GM18870 (cell line): ENCODE results near the gene SECTM1.
"Not testable (repeated sequence)": the region's sequence is repeated elsewhere in the genome, so short reads cannot be mapped to it uniquely, and the experiment has no call there.

ENCODE experiments used
- ATAC-seq: cut with Tn5 transposase; IDR thresholded peaks from one replicate; pipeline ENCODE4 v1.9.1; 2021; ENCODE audit warnings: moderate library complexity; ENCODE audit not compliant: unreplicated experiment

The SECTM1 gene

DNA sequence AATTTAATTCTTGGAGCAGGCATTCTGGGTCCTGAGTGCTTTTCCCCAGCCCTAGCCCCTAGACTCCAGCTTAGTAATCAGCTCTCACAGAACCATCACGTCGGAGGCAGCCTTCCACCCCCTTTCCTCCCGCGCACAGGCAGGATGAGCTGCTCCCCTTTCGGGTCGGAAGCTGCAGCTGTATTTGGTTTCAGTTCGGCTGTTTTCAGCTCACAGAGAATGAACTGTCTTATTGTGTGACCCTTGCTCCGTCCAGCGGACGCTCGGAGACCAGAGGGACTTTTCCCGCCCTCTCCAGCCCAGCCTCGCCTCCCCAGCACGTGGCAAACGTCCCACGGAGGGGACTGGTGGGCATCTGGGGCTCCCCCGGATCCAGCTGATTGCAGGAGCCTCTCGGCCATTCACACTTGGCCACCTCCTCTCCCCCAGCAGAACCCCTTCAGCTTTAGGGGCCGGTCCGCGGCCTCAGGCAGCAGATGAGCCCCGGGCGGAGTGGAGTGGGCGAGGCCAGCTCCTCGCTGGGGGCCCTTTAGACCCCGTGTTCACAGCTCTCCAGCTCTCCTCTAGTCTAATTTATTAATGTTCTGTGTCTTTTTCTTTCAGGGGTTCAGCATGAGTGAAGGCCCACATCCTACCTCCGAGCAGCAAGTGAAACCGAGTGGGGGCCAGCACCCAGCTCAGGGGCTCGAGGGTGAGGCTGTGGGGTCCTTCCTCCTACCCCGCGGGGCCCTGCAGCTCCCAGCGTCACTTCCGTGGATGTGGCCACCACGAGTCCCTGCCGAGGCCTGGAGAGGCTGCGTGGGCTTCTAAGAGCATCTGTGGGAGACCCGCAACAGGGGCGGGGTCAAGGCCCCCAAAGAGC, 37.1 kb upstream of the SECTM1 start:
- no peak for ATAC-seq

DNA sequence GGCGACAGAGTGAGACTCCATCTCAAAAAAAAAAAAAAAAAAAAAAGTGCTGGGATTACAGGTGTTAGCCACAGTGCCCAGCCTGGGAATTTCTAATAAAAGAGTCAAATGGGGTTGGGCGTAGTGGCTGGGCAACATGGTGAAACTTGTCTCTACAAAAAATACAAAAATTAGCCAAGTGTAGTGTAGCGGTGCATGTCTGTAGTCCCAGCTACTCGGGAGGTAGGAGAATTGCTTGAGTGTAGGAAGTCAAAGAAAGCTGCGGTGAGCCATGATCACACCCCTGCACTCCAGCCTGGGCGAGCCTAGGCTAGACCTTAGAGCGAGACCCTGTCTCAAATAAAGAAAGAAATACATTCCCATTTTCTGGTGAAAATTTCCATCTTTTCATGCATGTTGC, 35.6 kb upstream of the SECTM1 start:
- ATAC-seq, result no peak

DNA sequence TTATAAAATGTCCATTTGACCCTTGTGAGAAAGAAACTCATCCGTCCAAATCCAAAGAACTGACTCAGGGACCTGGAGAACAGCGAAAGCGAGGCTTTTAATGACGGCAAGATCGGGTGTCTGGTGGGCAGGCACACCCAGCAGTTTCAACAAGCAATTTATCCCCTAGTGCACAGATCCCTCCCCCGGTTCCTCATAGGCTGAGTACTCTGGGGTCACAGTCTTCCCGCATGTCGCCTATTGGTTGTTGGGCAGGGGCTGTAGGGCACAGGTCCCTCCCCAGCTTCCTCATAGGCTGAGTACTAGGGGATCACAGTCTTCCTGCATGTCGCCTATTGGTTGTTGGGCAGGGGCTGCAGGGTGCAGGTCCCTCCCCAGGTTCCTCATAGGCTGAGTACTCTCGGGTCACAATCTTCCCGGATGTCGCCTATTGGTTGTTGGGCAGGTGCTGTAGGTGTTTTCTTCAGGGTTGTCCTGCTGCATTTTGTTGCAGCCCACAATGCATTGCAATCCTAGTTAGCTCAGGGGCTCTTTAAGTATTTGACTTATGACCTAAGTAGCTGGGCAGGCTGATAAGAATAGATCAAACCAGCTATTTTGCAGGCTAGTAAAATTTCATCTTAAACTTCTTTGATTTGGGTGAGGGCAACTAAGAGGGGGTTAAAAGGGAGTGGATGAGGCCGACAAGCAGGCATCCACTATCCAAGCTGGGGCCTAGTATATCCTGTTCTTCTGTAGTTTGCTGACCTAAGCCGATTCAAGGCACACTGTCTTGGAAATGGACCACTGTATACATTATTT, 34.4 kb upstream of the SECTM1 start:
- ATAC-seq, result no peak

DNA sequence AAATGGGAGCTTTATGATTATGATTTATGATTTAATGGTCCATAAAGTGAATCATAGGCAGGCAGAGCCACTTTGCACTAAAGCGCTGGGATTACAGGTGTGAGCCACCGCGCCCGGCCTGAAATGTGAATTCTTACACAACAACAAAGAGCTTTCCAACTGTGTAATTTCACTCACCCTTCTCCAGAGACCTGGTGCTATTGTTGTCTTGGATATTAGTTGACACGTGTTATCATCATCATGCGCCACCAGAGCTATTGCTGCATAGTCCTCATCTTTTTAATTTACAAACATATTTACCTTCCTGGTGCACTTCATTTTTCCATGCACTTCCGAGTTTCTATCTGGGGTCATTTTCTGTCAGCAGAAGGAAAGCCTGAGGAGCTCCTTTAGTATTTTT, 33.2 kb upstream of the SECTM1 start:
- no peak for ATAC-seq

- ATAC-seq, result no peak
Measured at GRCh38 chr17:82365606-82366295, 32.2 kb upstream of the SECTM1 start.

GRCh38 chr17:82361885-82362633, 28.5 kb upstream of the SECTM1 start:
- ATAC-seq, result no peak

- ATAC-seq, result not testable (repeated sequence)
Measured at GRCh38 chr17:82359451-82360074, 26.0 kb upstream of the SECTM1 start.

GRCh38 chr17:82358465-82359350, 25.1 kb upstream of the SECTM1 start, which contains the start of gene TEX19:
Gene TEX19, plus strand, starts transcription at chr17:82359247. Its CDS starts 2,904 bp downstream, at chr17:82362151.
- ATAC-seq, result no peak

DNA sequence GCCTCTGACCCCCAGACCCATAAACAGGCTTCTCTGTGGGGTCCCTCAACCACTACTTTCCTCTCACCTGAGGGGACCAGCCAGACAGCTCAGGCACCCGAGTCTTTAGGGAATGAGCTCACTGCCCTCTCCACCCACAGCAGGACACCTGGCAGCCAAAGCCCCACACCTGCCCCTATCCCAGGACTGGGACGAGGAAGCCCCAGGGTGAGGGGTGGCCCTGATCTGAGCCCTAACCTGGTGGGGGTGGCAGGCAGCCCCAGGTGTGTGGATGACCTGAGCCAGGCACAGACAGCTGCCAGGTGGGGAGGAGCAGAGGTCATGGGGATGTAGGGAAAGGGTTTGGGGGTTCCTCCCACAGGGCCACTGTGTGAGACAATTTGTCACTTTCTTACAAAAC, 23.8 kb upstream of the SECTM1 start:
- no peak for ATAC-seq

DNA sequence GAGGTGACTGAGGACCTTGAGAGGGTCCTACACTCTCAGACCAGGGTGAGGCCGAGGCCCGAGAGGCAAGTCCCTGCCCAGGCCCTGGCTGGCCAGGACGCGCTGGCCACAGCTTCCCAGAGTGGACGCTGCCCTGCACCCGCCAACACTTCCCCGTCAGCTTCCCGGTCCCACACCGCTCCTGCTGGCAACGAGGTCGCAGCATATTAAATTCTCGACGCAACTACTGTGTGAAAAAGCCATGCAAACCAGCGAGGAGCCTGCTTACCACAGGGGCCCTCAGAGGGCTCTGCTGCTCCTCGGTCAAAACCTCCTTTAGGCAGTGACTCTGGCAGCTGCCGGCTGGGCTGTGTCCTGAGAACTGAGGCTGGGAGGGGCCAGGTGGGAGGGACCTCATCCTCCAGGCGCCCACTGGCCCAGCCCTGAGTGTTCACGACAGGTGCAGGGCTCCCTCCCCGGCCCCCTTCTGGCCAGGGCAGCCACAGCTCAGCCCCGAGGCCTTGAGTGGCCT, 23.3 kb upstream of the SECTM1 start:
- no peak for ATAC-seq

- no peak for ATAC-seq
Measured at GRCh38 chr17:82355770-82356427, 22.3 kb upstream of the SECTM1 start.

- ATAC-seq, result no peak
Measured at GRCh38 chr17:82354804-82355308, 21.3 kb upstream of the SECTM1 start.

DNA sequence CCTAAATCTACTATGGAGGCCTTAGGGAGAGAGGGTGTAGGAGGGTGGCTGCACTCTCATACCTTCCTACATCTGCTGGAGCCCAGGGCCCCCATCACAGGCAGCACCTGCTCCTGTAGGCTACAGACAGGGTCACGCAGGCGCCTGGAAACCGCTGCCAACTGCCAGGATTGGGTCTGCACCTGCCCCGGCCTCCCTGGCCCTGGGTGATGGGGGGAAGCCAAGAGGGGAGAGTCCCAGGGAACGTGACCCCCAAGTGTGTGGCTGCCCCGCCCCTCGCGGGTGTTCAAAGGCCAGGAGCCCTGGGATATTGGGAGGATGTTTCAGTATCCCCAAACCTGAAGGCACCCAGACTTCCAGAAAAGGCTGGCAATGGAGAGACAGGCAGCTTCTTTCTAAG, 19.9 kb upstream of the SECTM1 start:
- no peak for ATAC-seq

- ATAC-seq, result no peak
Measured at GRCh38 chr17:82351713-82352488, 18.3 kb upstream of the SECTM1 start.

DNA sequence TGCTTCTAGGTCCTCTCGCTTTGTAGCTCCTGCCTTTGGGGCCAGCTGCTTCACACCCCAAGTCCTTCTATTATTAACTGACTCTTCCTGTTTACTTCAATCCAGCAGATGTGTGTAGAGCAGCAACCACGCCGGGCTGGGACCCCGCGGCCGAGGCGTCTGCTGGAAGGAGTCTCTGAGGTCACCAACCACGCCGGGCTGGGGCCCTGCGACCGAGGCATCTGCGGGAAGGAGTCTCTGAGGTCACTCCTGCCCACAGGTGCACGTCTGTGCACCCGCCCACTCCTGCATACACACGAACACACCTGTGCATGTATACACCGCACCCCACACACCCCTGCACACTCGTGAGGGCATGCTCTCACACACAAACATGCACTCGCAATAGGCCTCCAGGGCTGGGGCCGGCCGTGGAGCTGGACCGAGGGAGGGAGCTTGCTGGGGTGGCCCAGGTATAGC, 17.7 kb upstream of the SECTM1 start:
- ATAC-seq, result no peak

- ATAC-seq, result no peak
Measured at GRCh38 chr17:82350182-82351030, 16.8 kb upstream of the SECTM1 start.
